Suprapubic skin (tissue), 4 donors: ENCODE results near the gene COL4A4. TPM values are rescaled to one million over a fixed set of nuclear protein-coding genes. Genes with fewer than 3 reads are reported as not detected.

ENCODE experiments used
- DNase-seq, 2 donors: peaks; one replicate each; pipeline ENCODE4 v3.0.0-alpha.2; 2019; ENCODE audit warnings: low spot score in 2 of 2
- H3K27ac ChIP-seq: fragments of 200-600 bp; sonication (generic); one replicate; pipeline ENCODE4 v1.5.1; 2019
- H3K27me3 ChIP-seq: fragments of 200-600 bp; sonication (generic); one replicate; pipeline ENCODE4 v1.5.1; 2019
- H3K36me3 ChIP-seq: fragments of 200-600 bp; sonication (generic); one replicate; pipeline ENCODE4 v1.5.1; 2019
- H3K4me1 ChIP-seq: fragments of 200-600 bp; sonication (generic); one replicate; pipeline ENCODE4 v1.5.1; 2019
- H3K4me3 ChIP-seq: fragments of 200-600 bp; sonication (generic); one replicate; pipeline ENCODE4 v1.5.1; 2019; ENCODE audit warnings: mild to moderate bottlenecking
- H3K9me3 ChIP-seq: fragments of 200-600 bp; sonication (generic); one replicate; pipeline ENCODE4 v1.5.1; 2019
- CTCF ChIP-seq, 2 donors: fragments of 200-600 bp in 1 of 2; fragments of 450-650 bp in 1 of 2; sonication (generic) in 1 of 2; IDR thresholded peaks; one replicate each; pipeline ENCODE4 v1.5.1; 2016 to 2019; ENCODE audit warnings: antibody characterized with exemption in 2 of 2, mild to moderate bottlenecking in 1 of 2, moderate library complexity in 1 of 2
- EP300 ChIP-seq: sonication (generic); formaldehyde crosslinking; IDR thresholded peaks from one replicate; pipeline ENCODE4 v1.6.1; 2017; ENCODE audit warnings: antibody characterized with exemption
- POLR2A ChIP-seq, 2 donors: fragments of 450-650 bp; IDR thresholded peaks; one replicate each; pipeline ENCODE4 v1.6.1; 2017; ENCODE audit warnings: antibody characterized with exemption in 2 of 2, mild to moderate bottlenecking in 2 of 2, moderate library complexity in 2 of 2
- POLR2AphosphoS5 ChIP-seq, 3 donors: sonication (generic); formaldehyde crosslinking; IDR thresholded peaks; one replicate each; pipeline ENCODE4 v1.6.1; 2017; ENCODE audit warnings: antibody characterized with exemption in 3 of 3
- WGBS: methylation state at CpG from one replicate; pipeline ENCODE4 v1.1.5; 2018; 5-methylcytosine and 5-hydroxymethylcytosine counted together
- total RNA-seq, 4 donors: library from RNA; depleted of rRNA; stranded (reverse); fragments of >200 nt; gene quantifications; one replicate each; pipeline ENCODE4 v1.1.0, GENCODE V29; 2016

Gene COL4A4
- total RNA-seq, 4 donors from 2014 or later: 0.16 to 0.25 (median 0.23) TPM

DNA sequence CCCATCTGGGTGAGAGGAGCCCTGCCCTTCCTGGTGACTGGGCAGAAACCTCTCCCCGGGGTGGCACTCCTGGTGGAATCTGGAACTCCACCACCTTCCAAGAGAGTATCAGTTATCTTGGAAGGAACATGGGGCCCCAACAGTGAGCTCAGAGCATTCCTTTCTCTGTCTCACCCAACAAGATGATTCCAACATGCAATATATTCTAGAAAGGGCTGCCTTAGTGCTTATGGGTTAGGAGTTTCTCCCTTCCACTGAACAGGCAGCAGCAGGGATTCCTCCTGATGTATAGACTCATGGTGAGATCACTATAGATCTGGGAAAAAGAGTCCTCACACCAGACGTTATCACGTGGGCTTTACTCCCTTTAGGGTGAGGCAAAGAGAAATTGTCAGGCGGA, 147.1 kb downstream of the COL4A4 start:
- no peak for DNase-seq
- H3K4me1 ChIP-seq: no peaks in the 10 kb centered on the region
- no peak for TF ChIP-seq POLR2A (IDR thresholded peaks at IDR 0.05)
- no peak for TF ChIP-seq CTCF (IDR thresholded peaks at IDR 0.05)
- TF ChIP-seq POLR2AphosphoS5 (IDR thresholded peaks at IDR 0.05): no peak
- no peak for TF ChIP-seq EP300
- no peak overlapping the region for H3K27ac ChIP-seq
- H3K4me3 ChIP-seq: no peak overlapping the region
- WGBS: 63% methylated on average over 3 of the region's 4 CpGs
- H3K36me3 ChIP-seq: no peaks in the 10 kb centered on the region
- H3K9me3 ChIP-seq: no peaks in the 10 kb centered on the region
- H3K27me3 ChIP-seq: no peaks in the 10 kb centered on the region

DNA sequence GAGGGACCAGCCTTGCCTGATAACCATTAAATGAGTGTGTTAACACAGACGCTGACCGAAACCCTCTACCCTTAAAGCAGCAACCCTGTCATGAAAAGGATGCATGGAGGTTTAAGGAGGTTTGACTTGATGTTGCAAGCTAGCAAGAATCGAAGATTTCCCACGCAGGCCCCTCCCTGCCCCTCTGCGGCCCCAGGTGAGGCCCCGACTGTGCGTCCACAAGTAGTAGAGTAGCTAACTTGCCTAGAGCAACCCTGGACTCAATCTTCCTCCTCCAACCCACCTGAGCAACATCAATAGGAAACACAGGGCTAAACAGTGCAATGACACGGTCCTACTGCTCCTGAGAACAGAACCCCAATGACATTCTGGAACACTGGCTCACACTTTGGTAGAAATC, 150.1 kb downstream of the COL4A4 start:
- Histone ChIP-seq H3K27ac (no peak overlapping the region), H3K4me1 (no peaks in the 10 kb centered on the region), H3K9me3 (no peaks in the 10 kb centered on the region), H3K27me3 (no peaks in the 10 kb centered on the region), H3K36me3 (no peaks in the 10 kb centered on the region), H3K4me3 (no peak overlapping the region)
- TF ChIP-seq POLR2AphosphoS5 (IDR thresholded peaks at IDR 0.05) (no peak), POLR2A (IDR thresholded peaks at IDR 0.05) (no peak), EP300 (no peak), CTCF (IDR thresholded peaks at IDR 0.05) (no peak)
- 86% methylated on average over 8 of the region's 8 CpGs for WGBS
- DNase-seq: no peak

GRCh38 chr2:227013330-227013729, 150.7 kb downstream of the COL4A4 start:
- Histone ChIP-seq H3K27me3 (no peaks in the 10 kb centered on the region), H3K4me1 (no peaks in the 10 kb centered on the region), H3K9me3 (no peaks in the 10 kb centered on the region), H3K4me3 (no peak overlapping the region), H3K36me3 (no peaks in the 10 kb centered on the region), H3K27ac (no peak overlapping the region)
- WGBS: 91% methylated on average over 9 of the region's 9 CpGs
- TF ChIP-seq POLR2AphosphoS5 (IDR thresholded peaks at IDR 0.05) (no peak), CTCF (IDR thresholded peaks at IDR 0.05) (no peak), POLR2A (IDR thresholded peaks at IDR 0.05) (no peak), EP300 (no peak)
- no peak for DNase-seq

- H3K4me3 ChIP-seq: no peak overlapping the region
- no peaks in the 10 kb centered on the region for H3K4me1 ChIP-seq
- H3K9me3 ChIP-seq: no peaks in the 10 kb centered on the region
- no peak for TF ChIP-seq POLR2AphosphoS5 (IDR thresholded peaks at IDR 0.05)
- no peak for TF ChIP-seq CTCF (IDR thresholded peaks at IDR 0.05)
- no peak for TF ChIP-seq EP300
- TF ChIP-seq POLR2A (IDR thresholded peaks at IDR 0.05): no peak
- no peaks in the 10 kb centered on the region for H3K36me3 ChIP-seq
- no peak overlapping the region for H3K27ac ChIP-seq
- no peak for DNase-seq
- 54% methylated on average over 3 of the region's 3 CpGs for WGBS
- no peaks in the 10 kb centered on the region for H3K27me3 ChIP-seq
Observed at GRCh38 chr2:227010433-227010832, 153.6 kb downstream of the COL4A4 start.

GRCh38 chr2:227007940-227008339, 156.1 kb downstream of the COL4A4 start:
- no peaks in the 10 kb centered on the region for H3K4me1 ChIP-seq
- DNase-seq: no peak
- H3K9me3 ChIP-seq: no peaks in the 10 kb centered on the region
- TF ChIP-seq CTCF (IDR thresholded peaks at IDR 0.05) (no peak), POLR2A (IDR thresholded peaks at IDR 0.05) (no peak), POLR2AphosphoS5 (IDR thresholded peaks at IDR 0.05) (no peak), EP300 (no peak)
- no peaks in the 10 kb centered on the region for H3K27me3 ChIP-seq
- no peaks in the 10 kb centered on the region for H3K36me3 ChIP-seq
- no peak overlapping the region for H3K4me3 ChIP-seq
- 94% methylated on average over 10 of the region's 17 CpGs for WGBS
- H3K27ac ChIP-seq: no peak overlapping the region
